HG02943 (cell line): ENCODE data around the gene GUCA1A.
"Not testable (repeated sequence)": the region's sequence is repeated elsewhere in the genome, so short reads cannot be mapped to it uniquely, and the experiment has no call there.

Source experiments
- ATAC-seq: cut with Tn5 transposase; IDR thresholded peaks from one replicate; pipeline ENCODE4 v1.9.1; 2021; ENCODE audit warnings: mild to moderate bottlenecking, low read depth, moderate library complexity; ENCODE audit not compliant: unreplicated experiment

GUCA1A gene

GRCh38 chr6:42202131-42202915, 29.2 kb downstream of the GUCA1A start:
- ATAC-seq = not testable (repeated sequence)

GRCh38 chr6:42203183-42203582, 30.0 kb downstream of the GUCA1A start:
- no peak for ATAC-seq

GRCh38 chr6:42204768-42205282, 31.7 kb downstream of the GUCA1A start:
- ATAC-seq = no peak

- not testable (repeated sequence) for ATAC-seq
Measured at GRCh38 chr6:42207559-42207958, 34.4 kb downstream of the GUCA1A start.

GRCh38 chr6:42210551-42210950, 37.4 kb downstream of the GUCA1A start:
- no peak for ATAC-seq

GRCh38 chr6:42211726-42212125, 38.6 kb downstream of the GUCA1A start:
- ATAC-seq = no peak

GRCh38 chr6:42212442-42212841, 39.3 kb downstream of the GUCA1A start:
- ATAC-seq = no peak

GRCh38 chr6:42216495-42216894, 43.3 kb downstream of the GUCA1A start:
- not testable (repeated sequence) for ATAC-seq

GRCh38 chr6:42217157-42217518, 44.0 kb downstream of the GUCA1A start:
- no peak for ATAC-seq

GRCh38 chr6:42217519-42218367, 44.6 kb downstream of the GUCA1A start, which contains the start of gene MRPS10:
Gene MRPS10, minus strand, starts transcription at chr6:42217861. Its CDS starts 12 bp downstream, at chr6:42217849.
- ATAC-seq = peak; percentile 86

- no peak for ATAC-seq
Measured at GRCh38 chr6:42220807-42221206, 47.6 kb downstream of the GUCA1A start.

GRCh38 chr6:42221546-42221945, 48.4 kb downstream of the GUCA1A start:
- ATAC-seq = no peak

- ATAC-seq = no peak
Measured at GRCh38 chr6:42222448-42222847, 49.3 kb downstream of the GUCA1A start.

GRCh38 chr6:42224222-42225028, 51.3 kb downstream of the GUCA1A start:
- no peak for ATAC-seq

- ATAC-seq = no peak
Measured at GRCh38 chr6:42225029-42225339, 51.8 kb downstream of the GUCA1A start.

- no peak for ATAC-seq
Measured at GRCh38 chr6:42225419-42225818, 52.3 kb downstream of the GUCA1A start.

GRCh38 chr6:42226161-42226611, 53.0 kb downstream of the GUCA1A start:
- ATAC-seq = no peak

GRCh38 chr6:42226645-42227143, 53.5 kb downstream of the GUCA1A start:
- ATAC-seq = no peak

GRCh38 chr6:42227173-42227850, 54.1 kb downstream of the GUCA1A start:
- no peak for ATAC-seq

- ATAC-seq = no peak
Measured at GRCh38 chr6:42228305-42228704, 55.1 kb downstream of the GUCA1A start.
